CD4-positive, alpha-beta T cell treated with Interleukin-1 beta for 1 hour (primary cell): ENCODE measurements around the gene S100A16.
A peak's percentile ranks its signal among the peaks of the same experiment; 100 is the strongest.

Experiments used
- DNase-seq, 2 donors: peaks; one replicate each; pipeline ENCODE4 v3.0.0-alpha.2; 2020 to 2022

Gene S100A16

GRCh38 chr1:153635872-153636271 lies 22.9 kb upstream of the S100A16 start:
- no peak for DNase-seq

GRCh38 chr1:153633754-153634665 lies 21.1 kb upstream of the S100A16 start, which contains the start of gene CHTOP:
TSS of gene CHTOP (plus strand) at chr1:153634066. CDS start at chr1:153636589, 2,523 bp downstream.
- DNase-seq = peak; percentile 97

- DNase-seq = no peak
These were observed 20.3 kb upstream of the S100A16 start for GRCh38 chr1:153633161-153633753.

- DNase-seq = no peak
These were observed 18.4 kb upstream of the S100A16 start for GRCh38 chr1:153631047-153632022.

- DNase-seq = no peak
These were observed 17.4 kb upstream of the S100A16 start for GRCh38 chr1:153630384-153630783.

- DNase-seq = no peak
These were observed 17.0 kb upstream of the S100A16 start for GRCh38 chr1:153629971-153630370.

GRCh38 chr1:153629343-153629665 lies 16.4 kb upstream of the S100A16 start:
- DNase-seq = no peak

- no peak for DNase-seq
These were observed 15.9 kb upstream of the S100A16 start for GRCh38 chr1:153628638-153629342.

GRCh38 chr1:153627715-153628626 lies 15.0 kb upstream of the S100A16 start, which contains the start of gene S100A1:
TSS of gene S100A1 (plus strand) at chr1:153628434. CDS start at chr1:153630522, 2,088 bp downstream.
- no peak for DNase-seq

GRCh38 chr1:153626904-153627714 lies 14.2 kb upstream of the S100A16 start, which contains the start of gene S100A13:
TSS of gene S100A13 (minus strand) at chr1:153627505. CDS start at chr1:153626472, 1,033 bp downstream.
- DNase-seq = no peak

GRCh38 chr1:153626477-153626903 lies 13.6 kb upstream of the S100A16 start:
- DNase-seq = no peak

GRCh38 chr1:153624965-153625611 lies 12.2 kb upstream of the S100A16 start:
- no peak for DNase-seq

GRCh38 chr1:153623101-153623500 lies 10.2 kb upstream of the S100A16 start:
- no peak for DNase-seq

- no peak for DNase-seq
These were observed 6.2 kb upstream of the S100A16 start for GRCh38 chr1:153619171-153619570.

- peak; percentile 60 to 70 for DNase-seq
These were observed 4.7 kb upstream of the S100A16 start for GRCh38 chr1:153617663-153618062.

GRCh38 chr1:153616917-153617311 lies 4.0 kb upstream of the S100A16 start:
- no peak for DNase-seq

GRCh38 chr1:153616144-153616916 lies 3.4 kb upstream of the S100A16 start, which contains the start of gene S100A14:
TSS of gene S100A14 (minus strand) at chr1:153616325. CDS start at chr1:153615858, 467 bp downstream.
- no peak for DNase-seq

GRCh38 chr1:153615406-153615805 lies 2.5 kb upstream of the S100A16 start:
- DNase-seq = no peak

- no peak for DNase-seq
These were observed 2.0 kb upstream of the S100A16 start for GRCh38 chr1:153614906-153615305.
